GM19397 (cell line): Measurements from ENCODE around the gene KLC3.
"Not testable (repeated sequence)": the region's sequence is repeated elsewhere in the genome, so short reads cannot be mapped to it uniquely, and the experiment has no call there.

Experiments used
- ATAC-seq: cut with Tn5 transposase; IDR thresholded peaks from one replicate; pipeline ENCODE4 v1.9.1; 2021; ENCODE audit warnings: mild to moderate bottlenecking, moderate library complexity; ENCODE audit not compliant: unreplicated experiment

The KLC3 gene

GRCh38 chr19:45340232-45340898, at the start of gene KLC3:
Gene KLC3, plus strand, starts transcription at chr19:45340750. Its CDS starts 4,792 bp downstream, at chr19:45345542.
- no peak for ATAC-seq

GRCh38 chr19:45291834-45292233, 48.7 kb upstream of the KLC3 start:
- no peak for ATAC-seq

- ATAC-seq = no peak
These were observed 46.9 kb upstream of the KLC3 start for GRCh38 chr19:45293682-45294081.

GRCh38 chr19:45294291-45295029, 46.1 kb upstream of the KLC3 start:
- ATAC-seq = no peak

GRCh38 chr19:45295873-45296272, 44.7 kb upstream of the KLC3 start:
- ATAC-seq = no peak

GRCh38 chr19:45296355-45296754, 44.2 kb upstream of the KLC3 start:
- ATAC-seq = no peak

- no peak for ATAC-seq
These were observed 42.9 kb upstream of the KLC3 start for GRCh38 chr19:45297674-45298073.

GRCh38 chr19:45298264-45298663, 42.3 kb upstream of the KLC3 start:
- no peak for ATAC-seq

GRCh38 chr19:45299719-45300118, 40.8 kb upstream of the KLC3 start:
- ATAC-seq = no peak

- no peak for ATAC-seq
These were observed 38.1 kb upstream of the KLC3 start for GRCh38 chr19:45302416-45302815.

GRCh38 chr19:45303269-45304060, 37.1 kb upstream of the KLC3 start:
- ATAC-seq = no peak

GRCh38 chr19:45304141-45304926, 36.2 kb upstream of the KLC3 start:
- ATAC-seq = no peak

- ATAC-seq = no peak
These were observed 35.5 kb upstream of the KLC3 start for GRCh38 chr19:45305007-45305406.

GRCh38 chr19:45305421-45305820, 35.1 kb upstream of the KLC3 start:
- no peak for ATAC-seq

GRCh38 chr19:45306040-45306439, 34.5 kb upstream of the KLC3 start:
- ATAC-seq = no peak

- no peak for ATAC-seq
These were observed 34.0 kb upstream of the KLC3 start for GRCh38 chr19:45306518-45307027.

GRCh38 chr19:45307361-45307760, 33.2 kb upstream of the KLC3 start:
- no peak for ATAC-seq

GRCh38 chr19:45309322-45309721, 31.2 kb upstream of the KLC3 start:
- ATAC-seq = not testable (repeated sequence)

GRCh38 chr19:45311621-45312020, 28.9 kb upstream of the KLC3 start:
- ATAC-seq = no peak

- ATAC-seq = not testable (repeated sequence)
These were observed 28.3 kb upstream of the KLC3 start for GRCh38 chr19:45312285-45312684.
